ENCODE measurements around the gene MRPL16.

GRCh38 chr11:59785818-59786217 lies 24.8 kb downstream of the MRPL16 start:
- no peak for TF ChIP-seq FOXP2 (optimal IDR thresholded peaks at IDR 0.05; ENCODE audit: control extremely low read depth, extremely low read length, insufficient read depth)
- TF ChIP-seq EZH2 (IDR thresholded peaks at IDR 0.05): no peak

Data from SK-N-MC (cell line).